Panc1 (cell line): Measurements from ENCODE around the gene MMRN2.

Experiments used
- CTCF ChIP-seq: fragments of 450-650 bp; IDR thresholded peaks from 2 replicates; pipeline ENCODE4 v1.5.1; 2017; ENCODE audit warnings: mild to moderate bottlenecking
- POLR2AphosphoS5 ChIP-seq: IDR thresholded peaks from 2 replicates; pipeline ENCODE4 v1.6.1; 2012; ENCODE audit warnings: mild to moderate bottlenecking, low read depth, low read length, moderate library complexity
- REST ChIP-seq, 2 experiments: IDR thresholded peaks; 2 replicates each; pipeline ENCODE4 v1.6.1; 2011 to 2012; ENCODE audit warnings: low read depth in 2 of 2, control low read depth in 1 of 2, low read length in 1 of 2, mild to moderate bottlenecking in 1 of 2, moderate library complexity in 1 of 2; ENCODE audit not compliant: insufficient read depth in 1 of 2
- SIN3A ChIP-seq: IDR thresholded peaks from 2 replicates; pipeline ENCODE4 v1.6.1; 2012; ENCODE audit warnings: low read depth, mild to moderate bottlenecking, low read length, moderate library complexity, borderline replicate concordance; ENCODE audit not compliant: insufficient read depth
- TCF7L2 ChIP-seq: IDR thresholded peaks from 2 replicates; pipeline ENCODE4 v1.6.1; 2011; ENCODE audit warnings: mild to moderate bottlenecking, low read depth, low read length, inconsistent platforms

GRCh38 chr10:86900955-86901354 is 56.5 kb downstream of the MMRN2 start:
- TF ChIP-seq CTCF (no peak), POLR2AphosphoS5 (no peak), REST (IDR thresholded peaks at IDR 0.05; ENCODE audit: insufficient read depth in 1 of 2, low read depth in 2 of 2, low read length in 1 of 2) (no peak), TCF7L2 (no peak), SIN3A (no peak)
